ENCODE results near the gene CHML.

Gene CHML

DNA sequence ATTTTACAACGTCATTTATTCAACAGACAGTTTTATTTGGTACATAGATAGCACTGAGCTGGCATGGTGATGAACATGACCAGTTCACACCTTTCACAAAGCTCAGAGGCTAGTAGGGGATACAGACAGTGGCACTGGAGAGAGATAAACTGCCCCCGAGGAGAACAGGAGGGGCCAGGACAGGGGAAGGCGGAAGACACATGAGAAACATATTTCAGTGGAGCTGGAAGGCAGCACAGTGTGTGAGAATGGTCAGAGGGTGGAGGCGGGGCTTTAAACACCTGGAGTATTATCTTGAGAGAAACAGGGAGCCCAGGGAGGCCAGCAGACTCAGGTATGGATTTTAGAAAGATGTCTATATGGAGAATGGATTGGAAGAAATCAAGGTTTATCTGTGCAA lies 49.5 kb downstream of the CHML start:
- no peaks in the 10 kb centered on the region for H3K36me3 ChIP-seq
- TF ChIP-seq, protein P1, sequence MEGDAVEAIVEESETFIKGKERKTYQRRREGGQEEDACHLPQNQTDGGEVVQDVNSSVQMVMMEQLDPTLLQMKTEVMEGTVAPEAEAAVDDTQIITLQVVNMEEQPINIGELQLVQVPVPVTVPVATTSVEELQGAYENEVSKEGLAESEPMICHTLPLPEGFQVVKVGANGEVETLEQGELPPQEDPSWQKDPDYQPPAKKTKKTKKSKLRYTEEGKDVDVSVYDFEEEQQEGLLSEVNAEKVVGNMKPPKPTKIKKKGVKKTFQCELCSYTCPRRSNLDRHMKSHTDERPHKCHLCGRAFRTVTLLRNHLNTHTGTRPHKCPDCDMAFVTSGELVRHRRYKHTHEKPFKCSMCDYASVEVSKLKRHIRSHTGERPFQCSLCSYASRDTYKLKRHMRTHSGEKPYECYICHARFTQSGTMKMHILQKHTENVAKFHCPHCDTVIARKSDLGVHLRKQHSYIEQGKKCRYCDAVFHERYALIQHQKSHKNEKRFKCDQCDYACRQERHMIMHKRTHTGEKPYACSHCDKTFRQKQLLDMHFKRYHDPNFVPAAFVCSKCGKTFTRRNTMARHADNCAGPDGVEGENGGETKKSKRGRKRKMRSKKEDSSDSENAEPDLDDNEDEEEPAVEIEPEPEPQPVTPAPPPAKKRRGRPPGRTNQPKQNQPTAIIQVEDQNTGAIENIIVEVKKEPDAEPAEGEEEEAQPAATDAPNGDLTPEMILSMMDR (IDR thresholded peaks at IDR 0.05): no peak
- no peak overlapping the region for H3K27ac ChIP-seq

More for the DNA sequence above, 49.5 kb downstream of the CHML start:
- Histone ChIP-seq H3K9me3 (no peaks in the 10 kb centered on the region), H3K27me3 (no peaks in the 10 kb centered on the region), H3K4me3 (ENCODE audit: low read depth in 1 of 2, low read length in 1 of 2) (no peak overlapping the region), H3K4me1 (ENCODE audit: control insufficient read depth in 1 of 2, insufficient read depth in 1 of 2, low read depth in 1 of 2, low read length in 1 of 2) (peaks cover 17 to 18% of the 10 kb centered on the region in 2 experiments)

Measured in neutrophil (primary cell).